HTERT RPE-1 (cell line): ENCODE results near the gene HPS1.

Experiments used
- in situ Hi-C: fragments of 300-500 bp; cut with MboI; formaldehyde crosslinking; loops from 4 replicates; pipeline ENCODE4 v1.14.3; 2020; ENCODE audit warnings: low sequenced_read_pairs

The HPS1 gene

DNA sequence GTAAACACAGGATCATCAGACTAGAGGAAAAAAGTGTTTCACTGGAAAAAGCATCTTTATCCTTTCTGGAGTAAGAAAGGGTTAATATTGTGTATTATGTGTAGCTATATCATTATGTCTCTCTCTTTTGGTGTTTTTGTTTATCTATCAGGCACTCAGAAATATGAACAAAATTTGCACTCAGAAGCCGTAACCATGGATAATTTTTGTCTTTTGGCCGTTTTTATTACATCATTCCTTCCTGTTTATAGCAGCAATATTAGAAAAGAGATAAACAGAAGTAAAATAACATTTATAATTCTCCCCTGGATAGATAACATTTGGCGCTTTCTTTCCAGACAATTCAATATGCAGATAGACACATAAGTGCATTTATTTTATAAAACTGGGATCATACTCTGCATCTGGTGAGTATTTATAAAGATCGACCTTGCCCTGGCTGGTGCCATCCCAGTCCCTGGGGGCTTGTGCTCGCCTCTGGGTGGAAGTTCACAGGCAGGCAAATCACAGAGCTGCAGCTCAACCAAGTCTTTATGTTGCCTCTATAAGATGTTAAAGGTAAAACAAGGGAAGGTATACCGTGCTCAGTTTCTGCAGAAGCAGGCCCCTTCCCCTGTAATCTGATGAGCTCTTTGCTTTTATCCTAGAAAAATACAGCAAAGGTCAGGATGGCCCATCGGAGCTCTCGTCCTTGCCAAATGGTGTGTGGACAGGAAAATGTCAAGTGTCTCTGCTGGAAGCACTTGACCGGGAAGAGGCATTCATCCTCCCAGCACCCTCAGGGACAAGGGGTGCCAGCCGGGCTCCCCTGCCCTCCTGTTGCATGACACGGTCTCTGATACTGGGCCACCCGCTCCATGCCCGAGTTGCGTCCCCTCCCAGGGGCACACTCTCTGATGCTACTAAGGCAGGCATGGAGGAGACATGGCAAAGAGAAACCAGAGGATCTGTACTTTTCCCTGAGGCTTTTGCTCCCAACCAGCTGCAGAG is 75.6 kb downstream of the HPS1 start:
- in situ Hi-C loops = no loop called here

DNA sequence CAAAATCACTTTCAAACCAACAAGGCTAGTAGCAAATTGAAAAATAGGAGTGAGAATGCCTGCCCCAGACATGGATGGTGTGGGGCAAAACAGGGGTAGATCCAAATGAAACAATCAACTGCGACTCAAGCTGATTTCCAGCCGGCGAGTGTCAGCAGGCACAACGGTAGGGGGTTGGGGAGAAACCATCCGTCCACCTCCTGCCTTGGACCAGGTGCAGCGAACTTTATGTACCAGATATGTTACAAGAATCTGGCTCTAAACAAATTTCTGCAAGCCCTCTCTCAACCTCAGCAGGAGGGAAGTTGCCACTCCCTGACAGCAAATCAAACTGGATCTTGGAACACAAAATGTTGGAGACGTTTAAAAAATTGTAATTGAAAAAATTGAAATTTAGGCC is 76.9 kb downstream of the HPS1 start:
- in situ Hi-C loops = no loop called here

DNA sequence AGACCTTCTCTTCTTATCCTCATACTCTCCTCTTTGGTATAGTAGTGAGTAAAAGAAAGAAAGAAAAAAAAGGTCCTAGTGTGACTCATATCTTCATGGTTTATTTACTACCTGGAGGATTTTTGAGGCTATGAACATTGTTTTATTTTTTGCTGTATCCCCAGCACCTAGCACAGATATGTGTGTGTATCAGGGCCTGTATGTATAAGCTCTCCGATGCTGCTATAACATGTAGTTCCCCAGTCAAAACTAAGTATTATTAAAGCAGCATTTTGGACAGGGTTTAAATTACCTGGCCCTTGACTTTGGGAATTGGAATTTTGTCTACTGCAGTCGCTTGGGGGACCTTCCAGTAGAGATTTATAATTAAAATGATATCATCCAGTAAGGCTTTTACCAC is 78.1 kb downstream of the HPS1 start:
- in situ Hi-C loops = no loop called here

DNA sequence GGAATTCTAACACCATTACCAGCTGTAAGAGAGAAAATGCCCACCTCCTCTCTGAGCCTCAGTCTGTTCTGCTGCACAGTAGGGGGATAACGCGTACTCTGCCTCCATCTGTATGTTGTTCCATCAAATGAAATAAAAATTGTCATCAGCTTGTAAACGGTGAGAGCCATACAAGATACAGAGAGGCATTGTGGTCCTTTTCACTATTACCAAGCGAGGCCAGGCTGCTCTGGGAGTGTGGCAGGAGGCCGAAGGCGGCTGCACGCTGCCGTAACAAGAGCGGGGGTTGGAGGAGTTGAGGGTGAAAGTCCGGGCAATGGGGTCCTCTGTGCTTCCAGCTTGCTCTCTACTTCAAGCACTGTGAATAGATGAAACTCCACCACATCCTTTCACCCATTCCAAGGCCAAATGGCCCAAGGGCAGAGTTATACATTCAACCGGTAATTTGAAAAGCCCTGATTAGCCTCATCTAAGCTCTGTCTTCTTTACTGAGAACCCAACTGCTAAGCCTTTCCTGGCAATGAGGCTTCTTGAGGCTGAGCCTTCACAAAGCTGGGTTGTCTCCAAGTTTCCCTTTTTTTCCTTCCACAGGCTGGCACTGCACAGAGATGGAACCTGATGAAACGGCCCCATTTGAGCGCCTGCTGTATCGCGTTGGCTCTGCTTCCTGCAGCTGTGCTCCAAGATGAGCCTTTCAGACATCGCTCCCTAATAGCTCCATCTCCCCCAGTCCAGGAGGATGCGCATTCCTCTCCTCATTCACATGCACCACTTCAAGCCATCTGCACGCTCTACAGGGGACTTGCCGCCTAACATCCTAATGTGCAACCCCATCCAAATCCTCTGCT is 78.9 kb downstream of the HPS1 start:
- in situ Hi-C loops = no loop called here
